LoVo (cell line): Measurements from ENCODE around the gene NHLH1.
"Not testable (repeated sequence)": the region's sequence is repeated elsewhere in the genome, so short reads cannot be mapped to it uniquely, and the experiment has no call there.

ENCODE experiments used
- DNase-seq: peaks from one replicate; pipeline ENCODE4 v3.0.0-alpha.2; 2016; ENCODE audit warnings: low spot score

Gene NHLH1

DNA sequence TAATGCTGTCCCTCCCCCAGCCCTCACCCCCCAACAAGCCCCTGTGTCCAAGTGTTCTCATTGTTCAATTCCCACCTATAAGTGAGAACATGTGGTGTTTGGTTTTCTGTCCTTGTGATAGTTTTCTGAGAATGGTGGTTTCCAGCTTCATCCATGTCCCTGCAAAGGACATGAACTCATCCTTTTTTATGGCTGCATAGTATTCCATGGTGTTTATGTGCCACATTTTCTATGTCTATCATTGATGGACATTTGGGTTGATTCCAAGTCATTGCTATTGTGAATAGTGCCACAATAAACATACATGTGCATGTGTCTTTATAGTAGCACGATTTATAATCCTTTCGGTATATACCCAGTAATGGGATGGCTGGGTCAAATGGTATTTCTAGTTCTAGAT, 17.9 kb downstream of the NHLH1 start:
- DNase-seq = not testable (repeated sequence)

- DNase-seq = not testable (repeated sequence)
Measured at GRCh38 chr1:160388406-160388805, 21.5 kb downstream of the NHLH1 start.

DNA sequence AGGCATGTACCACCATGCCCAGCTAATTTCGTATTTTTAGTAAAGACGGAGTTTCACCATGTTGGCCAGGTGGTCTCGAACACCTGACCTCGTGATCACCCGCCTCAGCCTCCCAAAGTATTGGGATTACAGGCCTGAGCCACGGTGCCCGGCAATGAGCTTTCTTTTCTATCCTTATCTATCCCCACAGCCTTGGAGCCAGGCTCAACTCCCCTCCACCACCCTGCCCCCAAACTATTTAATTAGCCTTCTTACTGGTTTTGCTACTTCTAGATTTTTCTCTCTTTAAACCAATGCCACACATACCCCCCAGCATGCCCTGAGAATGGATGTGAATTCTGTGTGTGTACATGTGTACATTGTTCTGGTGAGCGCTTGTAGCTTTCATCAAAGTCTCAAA, 27.8 kb downstream of the NHLH1 start:
- no peak for DNase-seq

DNA sequence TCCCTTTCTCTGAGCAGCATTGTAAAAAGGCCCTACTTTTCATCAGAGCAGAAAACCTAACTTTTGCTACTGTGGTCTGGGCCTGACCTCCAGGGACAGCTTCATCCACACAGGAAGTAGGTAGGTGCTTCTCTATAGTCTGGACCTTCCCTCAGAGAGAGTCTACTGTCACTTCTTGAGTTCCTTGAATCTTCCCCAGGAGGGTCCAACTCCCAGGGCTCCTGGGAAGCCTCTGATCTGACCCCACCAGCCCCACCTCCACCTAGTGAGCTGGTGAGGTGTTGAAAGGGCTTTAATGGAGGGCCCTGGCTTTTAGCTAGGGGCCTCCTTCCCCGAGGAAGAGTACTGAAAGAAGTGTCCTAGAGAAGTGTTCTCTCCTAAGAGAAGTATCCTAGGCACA, 30.8 kb downstream of the NHLH1 start:
- DNase-seq = no peak

GRCh38 chr1:160398823-160399222, 32.0 kb downstream of the NHLH1 start:
- DNase-seq = no peak

GRCh38 chr1:160399544-160400222, 32.8 kb downstream of the NHLH1 start:
- DNase-seq = no peak

- peak; percentile 34 for DNase-seq
Measured at GRCh38 chr1:160400223-160400645, 33.4 kb downstream of the NHLH1 start, which contains the start of gene VANGL2. Gene VANGL2 (plus strand): TSS chr1:160400564. CDS start chr1:160415838, 15,274 bp downstream.

DNA sequence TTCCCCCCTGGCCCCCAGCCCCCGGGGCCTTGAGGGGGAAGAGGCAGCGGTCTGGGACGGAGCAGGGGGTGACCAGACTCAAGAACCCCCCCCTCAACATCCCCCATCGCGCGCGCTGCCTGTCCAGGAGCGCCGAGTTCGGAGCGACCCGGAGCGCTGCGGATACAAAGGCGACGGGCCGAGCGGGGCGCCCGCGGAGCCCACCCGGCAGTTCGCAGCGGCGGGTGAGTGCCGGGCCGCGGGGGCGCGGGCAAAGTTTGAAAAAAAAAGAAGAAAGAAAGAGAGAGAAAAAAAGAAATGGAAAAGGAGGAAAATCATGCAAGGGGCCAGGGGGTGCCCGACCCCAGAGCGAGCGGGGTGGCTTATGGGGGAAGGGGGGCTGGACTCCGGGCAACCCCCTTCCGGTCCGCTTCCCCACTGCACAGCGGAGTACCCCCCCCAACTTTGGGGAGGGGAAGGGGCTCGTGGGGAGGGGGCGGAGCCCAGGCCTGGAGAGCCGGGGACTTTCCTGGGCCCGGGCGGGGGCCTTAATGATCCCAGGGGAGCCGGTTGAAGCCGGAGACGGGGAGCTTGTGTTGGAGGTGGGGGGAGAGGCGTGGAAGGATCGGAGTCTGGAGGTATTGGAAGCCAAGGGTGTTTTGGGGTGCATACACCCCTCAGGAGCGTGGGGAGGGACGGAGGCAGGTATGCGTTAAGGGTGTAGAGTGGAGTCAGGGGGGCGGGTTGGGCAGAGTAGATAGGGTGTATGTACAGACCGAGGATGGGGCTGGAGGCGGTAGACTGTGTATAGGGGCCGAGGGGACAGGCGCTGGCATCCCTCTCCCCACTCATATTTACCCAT, 34.0 kb downstream of the NHLH1 start:
- no peak for DNase-seq

DNA sequence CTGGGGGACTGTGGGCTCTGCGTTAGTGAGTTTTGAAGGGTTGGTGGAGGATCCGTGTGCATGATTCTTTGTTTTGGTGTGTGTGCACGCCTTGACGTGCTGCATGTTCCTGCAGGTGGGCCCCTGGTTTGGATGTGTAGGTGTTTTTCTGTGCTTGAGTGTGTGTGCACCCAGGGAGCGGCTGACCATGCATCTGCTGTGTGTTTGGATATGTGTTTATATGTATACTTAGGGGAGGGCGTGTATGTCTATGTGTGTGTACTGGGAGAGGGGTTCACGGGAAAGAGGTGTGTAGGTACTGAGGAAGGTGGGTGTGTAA, 34.6 kb downstream of the NHLH1 start:
- DNase-seq = no peak

DNA sequence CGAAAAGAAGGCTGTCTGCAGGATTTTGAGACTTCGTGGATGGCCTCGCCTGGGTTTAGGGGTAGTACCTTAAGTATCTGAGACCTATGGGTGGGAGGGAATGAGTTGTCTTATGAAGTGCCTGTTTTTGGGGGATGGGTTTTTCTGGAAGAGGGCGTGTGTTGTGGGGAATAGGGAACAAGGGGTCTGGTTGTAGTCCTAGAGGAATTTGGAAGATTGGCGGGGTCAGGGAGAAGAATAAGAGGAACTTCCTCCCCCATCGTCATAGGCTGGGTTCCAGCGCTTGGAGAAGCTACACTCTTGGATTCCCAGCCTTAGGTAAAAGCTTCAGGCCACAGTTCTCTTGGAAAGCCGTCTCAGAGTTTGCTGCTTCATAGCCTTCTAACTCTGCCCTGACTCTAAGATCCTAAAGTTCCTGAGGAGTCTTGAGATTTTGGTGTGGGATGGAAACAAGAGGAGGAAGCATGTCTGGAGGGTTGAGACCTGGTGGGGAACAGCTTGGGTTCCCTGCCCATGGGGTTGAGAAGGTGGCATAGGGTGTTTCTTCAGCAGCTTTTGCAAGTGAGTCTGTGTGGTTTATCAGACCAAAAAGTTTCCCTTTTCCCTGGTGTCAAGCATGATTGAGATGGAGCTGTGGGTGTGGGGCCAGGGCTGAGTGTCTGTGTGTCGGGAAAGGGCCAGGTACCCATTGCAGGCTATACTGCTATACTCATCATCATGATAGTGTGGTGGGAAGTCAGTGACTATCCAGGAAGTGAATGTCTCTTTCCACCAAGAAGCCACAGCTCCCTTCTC, 35.3 kb downstream of the NHLH1 start:
- DNase-seq = no peak

DNA sequence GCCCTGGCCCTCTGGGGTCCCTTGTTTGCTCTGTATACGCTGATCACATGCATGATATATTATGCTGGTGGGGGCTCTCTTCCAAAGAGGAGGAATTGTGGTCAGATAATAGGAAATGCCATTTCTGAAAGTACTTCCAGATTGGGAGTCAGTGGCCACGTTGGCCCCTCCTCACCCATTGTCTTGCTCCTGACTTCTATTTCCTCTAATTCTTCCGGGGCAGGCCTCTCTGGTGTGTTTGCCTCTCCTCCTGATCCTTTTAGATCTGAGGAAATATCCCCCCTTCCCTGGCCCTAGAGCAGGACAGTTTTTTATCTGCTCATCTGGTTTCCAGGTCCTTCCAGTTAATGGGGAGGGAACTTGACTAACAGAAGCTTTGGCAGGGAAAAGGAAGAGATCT, 36.4 kb downstream of the NHLH1 start:
- no peak for DNase-seq

DNA sequence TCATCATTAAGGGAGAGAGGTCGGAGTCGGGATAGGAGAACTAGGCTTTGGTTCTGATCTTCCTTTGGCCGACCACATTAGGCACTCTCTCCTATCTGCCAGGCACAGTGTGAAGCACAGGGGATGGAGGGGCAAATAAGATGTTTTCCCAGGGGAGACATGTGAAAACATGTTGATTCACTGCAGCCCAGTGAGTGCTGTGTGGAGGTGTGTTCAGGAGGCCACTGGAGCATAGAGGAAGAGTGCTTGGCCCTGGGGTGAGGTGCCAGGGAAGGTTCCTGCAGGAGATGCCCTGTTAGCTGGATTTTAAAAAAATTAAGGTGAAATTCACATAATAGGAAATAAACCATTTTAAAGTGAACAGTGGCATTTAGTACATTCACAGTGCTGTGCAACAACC, 37.2 kb downstream of the NHLH1 start:
- no peak for DNase-seq

DNA sequence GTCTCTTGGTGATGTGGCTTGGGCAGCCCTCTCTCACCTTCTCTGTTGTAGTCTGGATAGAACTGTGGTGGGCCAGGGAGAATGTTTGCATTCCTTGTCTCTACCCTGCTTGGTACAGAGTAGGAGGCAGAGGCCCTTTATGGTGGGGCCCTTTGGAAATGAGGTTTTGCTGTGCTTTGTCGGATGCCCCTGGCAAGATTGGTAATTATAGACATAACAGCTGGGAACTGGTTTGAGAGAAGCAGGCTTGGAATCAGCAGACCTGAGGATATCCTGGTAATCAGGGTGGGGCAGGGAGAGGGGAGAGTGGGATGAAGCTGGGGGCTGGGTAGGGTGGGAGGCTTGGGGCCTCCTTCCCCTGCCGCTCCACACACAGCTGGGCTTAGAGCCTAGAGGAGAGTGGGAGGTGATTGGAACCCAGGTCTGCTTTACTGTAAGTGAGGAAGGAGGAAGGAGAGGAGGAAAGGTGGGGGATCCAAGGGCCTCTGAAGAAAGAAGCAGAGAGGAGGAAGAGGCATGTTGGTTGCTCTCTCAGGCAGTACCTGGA, 38.5 kb downstream of the NHLH1 start:
- DNase-seq = no peak

DNA sequence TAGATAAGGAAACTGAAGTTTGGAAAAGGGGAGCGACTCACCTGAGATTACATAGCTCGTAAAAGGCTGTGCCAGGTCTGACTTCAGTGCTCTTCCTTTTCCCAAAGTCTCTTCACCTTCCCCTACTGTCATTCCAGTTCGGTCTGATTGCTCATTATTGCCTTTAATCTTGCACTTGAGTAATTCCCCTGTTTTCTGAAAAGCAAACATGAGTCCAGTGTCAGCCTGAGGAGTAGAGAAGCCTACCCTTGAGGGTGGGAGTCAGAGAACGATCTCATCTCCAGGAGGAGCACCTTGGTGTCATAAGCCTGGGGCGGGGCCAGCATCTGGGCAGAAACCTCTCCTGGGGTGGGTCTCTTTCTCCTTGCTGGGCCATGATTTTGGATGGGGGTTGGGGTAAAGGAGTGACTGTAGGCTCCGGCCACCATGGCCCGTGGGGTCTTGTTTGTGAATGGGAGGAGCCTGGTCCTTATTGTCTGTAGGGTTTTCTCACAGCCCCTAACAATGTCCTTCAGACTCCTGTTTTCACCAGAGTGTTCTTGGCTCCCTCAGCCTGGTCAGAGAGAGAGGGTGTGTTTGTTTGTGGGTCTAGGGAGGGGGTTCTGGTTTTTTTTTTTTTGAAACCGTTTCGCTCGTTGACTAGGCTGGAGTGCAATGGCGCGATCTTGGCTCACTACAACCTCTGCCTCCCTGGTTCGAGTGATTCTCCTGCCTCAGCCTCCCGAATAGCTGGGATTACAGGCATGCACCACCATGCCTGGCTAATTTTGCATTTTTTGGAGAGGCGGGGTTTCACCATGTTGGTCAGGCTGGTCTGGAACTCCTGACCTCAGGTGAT, 39.5 kb downstream of the NHLH1 start:
- peak; percentile 16 for DNase-seq

DNA sequence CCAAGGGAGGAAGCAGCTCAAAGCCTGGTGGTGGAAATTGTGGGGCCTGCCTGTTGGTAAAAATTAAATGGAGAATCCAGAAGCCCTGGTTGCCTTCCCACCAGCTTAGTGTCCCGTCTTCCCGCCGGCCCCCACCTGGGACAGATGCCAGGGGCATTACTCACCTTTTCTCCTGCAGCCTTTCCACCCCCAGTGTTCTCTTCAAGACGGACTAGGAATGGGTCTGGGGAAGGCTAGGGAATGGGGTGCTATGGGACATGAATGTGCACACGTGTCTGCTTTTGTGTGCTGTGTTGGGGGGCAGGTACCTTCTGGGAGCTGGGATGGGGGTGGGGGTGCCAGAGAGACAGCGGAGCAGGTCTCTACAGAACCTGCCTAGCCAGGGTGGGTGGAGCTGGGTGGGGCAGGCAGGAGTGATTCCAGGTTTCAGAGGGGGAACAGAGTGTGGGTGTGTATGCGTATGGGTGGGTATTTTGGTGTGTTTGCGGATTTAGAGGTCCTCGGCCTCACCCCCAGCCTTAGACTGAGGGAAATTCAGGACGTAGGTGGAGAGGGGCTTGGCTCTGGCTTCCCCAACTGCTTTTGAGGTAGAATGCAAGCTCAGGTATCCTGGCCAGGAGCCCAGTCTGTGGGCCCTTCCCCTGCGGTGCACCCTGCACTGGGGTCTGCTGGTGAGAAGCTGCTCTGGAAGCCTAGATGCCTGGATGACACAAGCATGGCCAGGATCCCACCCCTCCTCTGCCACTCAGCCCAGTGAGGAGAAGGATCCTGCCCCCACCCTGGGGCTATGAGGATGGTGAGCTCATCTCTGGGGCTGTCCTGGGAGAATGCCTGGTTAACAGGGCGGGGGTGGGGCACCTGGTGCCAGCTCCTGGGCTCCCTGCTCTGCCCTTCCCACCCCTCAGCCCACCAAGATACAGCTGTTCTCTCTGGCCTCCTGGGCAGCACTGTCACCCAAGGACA, 41.2 kb downstream of the NHLH1 start:
- DNase-seq = peak; percentile 44

DNA sequence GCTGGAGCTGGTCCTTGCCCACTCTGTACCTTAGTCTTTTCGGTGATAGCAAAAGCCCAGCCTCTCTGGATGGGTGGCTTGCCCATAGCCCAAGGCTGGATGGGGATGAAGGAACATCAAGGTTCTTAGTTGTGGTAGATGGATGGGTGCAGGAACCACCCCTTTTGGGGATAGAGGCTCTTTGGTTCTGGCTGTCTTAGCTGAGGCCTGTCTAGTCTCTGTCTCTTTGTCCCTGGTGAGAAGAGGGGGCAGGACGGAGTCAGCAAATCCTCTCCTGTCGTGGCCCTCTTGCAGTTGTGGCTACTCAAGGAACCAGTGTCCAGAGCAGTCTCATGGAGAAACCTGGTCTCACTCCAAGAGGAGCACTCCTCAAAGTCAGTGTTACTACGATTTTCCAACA, 42.0 kb downstream of the NHLH1 start:
- DNase-seq = no peak

GRCh38 chr1:160409486-160409885, 42.6 kb downstream of the NHLH1 start:
- DNase-seq = no peak

DNA sequence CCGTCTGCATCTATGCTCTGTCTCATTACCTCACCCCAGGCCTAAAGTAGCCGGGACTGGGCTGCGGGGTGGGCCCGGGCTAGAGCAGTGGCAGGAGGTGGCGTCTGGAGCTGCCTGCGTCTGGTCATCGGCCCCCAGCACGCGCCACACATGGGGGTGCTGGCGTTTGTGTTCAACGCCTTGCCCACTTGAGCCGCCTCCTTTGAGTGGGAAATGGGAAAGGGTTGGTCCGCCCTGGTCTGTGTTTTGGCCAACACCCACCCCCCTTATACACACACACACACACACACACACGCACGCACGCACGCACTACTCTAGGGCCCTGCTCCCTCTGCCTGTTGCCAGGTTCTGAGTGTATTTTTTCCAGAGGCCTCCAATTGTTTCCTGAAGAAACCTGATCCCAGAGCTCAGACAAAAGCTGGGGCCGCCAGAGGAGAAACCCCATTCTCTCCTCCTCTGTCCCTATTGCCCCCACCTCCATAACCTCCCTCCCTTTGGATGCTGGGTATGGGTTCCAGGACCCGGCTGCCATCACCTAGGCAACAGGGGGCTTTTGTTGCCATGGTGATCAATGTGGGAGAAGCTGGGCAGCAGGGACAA, 43.6 kb downstream of the NHLH1 start:
- DNase-seq = no peak

GRCh38 chr1:160411271-160412027, 44.6 kb downstream of the NHLH1 start:
- DNase-seq = no peak
